GM23248 (cell line): Measurements from ENCODE around the gene LKAAEAR1.
"Not testable (repeated sequence)": the region's sequence is repeated elsewhere in the genome, so short reads cannot be mapped to it uniquely, and the experiment has no call there.

Experiments
- EZH2 ChIP-seq: fragments of 200-600 bp; sonication (generic); IDR thresholded peaks from 2 replicates; pipeline ENCODE4 v1.6.1; 2018; ENCODE audit warnings: antibody characterized with exemption, mild to moderate bottlenecking; ENCODE audit not compliant: insufficient read depth, poor library complexity, severe bottlenecking
- EZH2phosphoT487 ChIP-seq: fragments of 200-600 bp; sonication (generic); IDR thresholded peaks from 2 replicates; pipeline ENCODE4 v1.6.1; 2018; ENCODE audit warnings: antibody characterized with exemption, moderate library complexity, mild to moderate bottlenecking, low read depth; ENCODE audit not compliant: insufficient read depth

GRCh38 chr20:64117432-64117777 lies 33.2 kb upstream of the LKAAEAR1 start:
- not testable (repeated sequence) for TF ChIP-seq EZH2phosphoT487, EZH2
